Natural killer cell (primary cell): Measurements from ENCODE around the gene SMAD7. TPM values are rescaled to one million over a fixed set of nuclear protein-coding genes. Genes with fewer than 3 reads are reported as not detected.
A peak's percentile ranks its signal among the peaks of the same experiment; 100 is the strongest.

Source experiments
- ATAC-seq, 3 donors: fragments of 150-1000 bp in 2 of 3; fragments of 200-7000 bp in 1 of 3; cut with Tn5 transposase; 1 replicate in 1 of 3; 2 replicates in 2 of 3; pipeline ENCODE4 v1.10.0; 2021; ENCODE audit warnings: mild to moderate bottlenecking in 2 of 3, moderate library complexity in 2 of 3
- DNase-seq, 2 donors: peaks; one replicate each; pipeline versions ENCODE4 v3.0.0 to v3.0.0-alpha.2; 2013 to 2021; ENCODE audit warnings: mixed read lengths in 1 of 2
- H3K27ac ChIP-seq: one replicate; pipeline ENCODE4 v1.5.1; 2013; ENCODE audit warnings: mild to moderate bottlenecking, low read length
- H3K27me3 ChIP-seq: one replicate; pipeline ENCODE4 v1.6.1; 2013; ENCODE audit warnings: low read length; ENCODE audit not compliant: control insufficient read depth, insufficient read depth
- H3K36me3 ChIP-seq: one replicate; pipeline ENCODE4 v1.6.1; 2013; ENCODE audit warnings: low read length; ENCODE audit not compliant: control insufficient read depth, insufficient read depth
- H3K4me1 ChIP-seq: one replicate; pipeline ENCODE4 v1.6.1; 2013; ENCODE audit warnings: low read length; ENCODE audit not compliant: control insufficient read depth, insufficient read depth
- H3K4me3 ChIP-seq: one replicate; pipeline ENCODE4 v1.5.1; 2013; ENCODE audit warnings: low read length
- H3K9me3 ChIP-seq: one replicate; pipeline ENCODE4 v1.6.1; 2013; ENCODE audit warnings: low read length; ENCODE audit not compliant: control insufficient read depth, insufficient read depth
- H3K27ac Mint-ChIP-seq, 2 donors: one replicate each; pipeline ENCODE4 v1.8.0; 2022; ENCODE audit warnings: mild to moderate bottlenecking in 2 of 2, mixed read lengths in 2 of 2, moderate library complexity in 1 of 2
- H3K27me3 Mint-ChIP-seq, 2 donors: one replicate each; pipeline ENCODE4 v1.8.0; 2022; ENCODE audit warnings: low read depth in 2 of 2, mixed read lengths in 2 of 2
- H3K36me3 Mint-ChIP-seq: one replicate; pipeline ENCODE4 v1.8.0; 2022; ENCODE audit warnings: mixed read lengths
- H3K4me1 Mint-ChIP-seq, 2 donors: one replicate each; pipeline ENCODE4 v1.8.0; 2022; ENCODE audit warnings: mixed read lengths in 2 of 2
- H3K4me3 Mint-ChIP-seq: one replicate; pipeline ENCODE4 v1.8.0; 2022; ENCODE audit warnings: mild to moderate bottlenecking, moderate library complexity, mixed read lengths
- H3K9me3 Mint-ChIP-seq, 2 donors: one replicate each; pipeline ENCODE4 v1.8.0; 2022; ENCODE audit warnings: mixed read lengths in 2 of 2
- WGBS: methylation state at CpG from one replicate; pipeline ENCODE4 v1.1.7; 2013; ENCODE audit warnings: missing lambda C conversion rate; ENCODE audit not compliant: insufficient coverage; 5-methylcytosine and 5-hydroxymethylcytosine counted together
- intact Hi-C: fragments of 100-400 bp; cut with micrococcal nuclease; formaldehyde crosslinking; loops from one replicate; pipeline ENCODE4 v1.14.2; 2022
- total RNA-seq, 4 donors: library from RNA; stranded (reverse); fragments of 120-200 nt in 1 of 4; gene quantifications; one replicate each; pipeline versions ENCODE4 v1.2.3 to v1.2.4, GENCODE V29; 2013 to 2022
- TF ChIP-seq, protein P1 (sequence below): fragments of 200-600 bp; IDR thresholded peaks from one replicate; pipeline ENCODE4 v1.8.0; 2022; ENCODE audit warnings: antibody characterized with exemption

The SMAD7 gene
- total RNA-seq, 3 donors from 2014 or later (not counting 1 experiment from before 2014, with no cell fraction given) = 127 to 204 (median 182) TPM

DNA sequence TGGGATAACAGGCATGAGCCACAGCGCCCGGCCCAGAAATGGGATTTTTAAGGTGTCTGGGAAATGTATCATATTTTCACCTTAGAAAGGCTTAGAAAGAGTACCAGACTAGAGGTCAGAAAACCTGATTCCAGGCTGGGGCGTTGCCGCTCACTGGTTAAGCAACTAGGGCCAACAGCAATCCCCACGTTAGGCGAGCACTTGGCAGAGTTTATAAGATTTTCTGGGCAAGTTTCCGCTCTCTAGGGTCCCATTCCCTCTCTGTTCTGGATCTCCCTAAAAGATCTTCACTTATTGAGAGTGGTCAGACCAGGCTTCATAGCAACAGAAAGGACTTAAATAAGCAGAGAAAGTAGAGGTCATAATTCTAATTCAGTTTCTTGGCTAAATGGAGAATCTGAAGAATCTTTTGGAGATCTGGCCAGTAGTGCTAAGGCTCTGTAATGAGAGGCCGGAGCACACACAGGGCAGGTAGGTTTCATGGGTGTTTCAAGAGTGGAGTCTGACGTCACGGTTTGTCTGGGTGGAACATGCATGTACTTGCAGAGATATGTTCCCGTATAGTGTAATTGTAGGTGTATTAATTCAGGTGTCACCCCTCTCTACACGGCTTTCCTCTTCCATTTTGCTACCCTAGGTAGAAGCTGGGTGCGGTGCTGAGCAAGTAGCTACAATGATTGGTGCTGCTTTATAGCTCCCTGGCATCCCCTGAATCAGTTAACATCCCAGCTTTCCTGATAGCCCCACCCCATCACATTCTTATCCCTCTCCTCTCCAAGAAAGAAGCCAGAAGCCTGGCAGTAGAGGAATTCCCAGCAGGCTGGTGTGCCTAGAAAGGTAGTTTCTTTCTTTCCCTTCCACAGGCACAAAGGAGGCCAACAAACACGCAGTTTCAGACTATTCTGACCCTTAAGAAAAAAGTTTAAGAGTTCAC, 4.4 kb upstream of the SMAD7 start:
- peaks cover 10% of the 10 kb centered on the region for H3K4me1 ChIP-seq
- H3K4me3 Mint-ChIP-seq = peak overlapping the region; percentile 13
- TF ChIP-seq, protein P1, sequence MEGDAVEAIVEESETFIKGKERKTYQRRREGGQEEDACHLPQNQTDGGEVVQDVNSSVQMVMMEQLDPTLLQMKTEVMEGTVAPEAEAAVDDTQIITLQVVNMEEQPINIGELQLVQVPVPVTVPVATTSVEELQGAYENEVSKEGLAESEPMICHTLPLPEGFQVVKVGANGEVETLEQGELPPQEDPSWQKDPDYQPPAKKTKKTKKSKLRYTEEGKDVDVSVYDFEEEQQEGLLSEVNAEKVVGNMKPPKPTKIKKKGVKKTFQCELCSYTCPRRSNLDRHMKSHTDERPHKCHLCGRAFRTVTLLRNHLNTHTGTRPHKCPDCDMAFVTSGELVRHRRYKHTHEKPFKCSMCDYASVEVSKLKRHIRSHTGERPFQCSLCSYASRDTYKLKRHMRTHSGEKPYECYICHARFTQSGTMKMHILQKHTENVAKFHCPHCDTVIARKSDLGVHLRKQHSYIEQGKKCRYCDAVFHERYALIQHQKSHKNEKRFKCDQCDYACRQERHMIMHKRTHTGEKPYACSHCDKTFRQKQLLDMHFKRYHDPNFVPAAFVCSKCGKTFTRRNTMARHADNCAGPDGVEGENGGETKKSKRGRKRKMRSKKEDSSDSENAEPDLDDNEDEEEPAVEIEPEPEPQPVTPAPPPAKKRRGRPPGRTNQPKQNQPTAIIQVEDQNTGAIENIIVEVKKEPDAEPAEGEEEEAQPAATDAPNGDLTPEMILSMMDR = no peak
- peak overlapping the region in 1 of 2 donors; percentile 59 for H3K27ac Mint-ChIP-seq
- peak overlapping the region; percentile 11 for H3K27ac ChIP-seq
- 96% methylated on average over 14 of the region's 14 CpGs for WGBS
- H3K36me3 Mint-ChIP-seq = no peaks in the 10 kb centered on the region
- H3K4me3 ChIP-seq = no peak overlapping the region
- no peaks in the 10 kb centered on the region for H3K9me3 Mint-ChIP-seq
- DNase-seq = peak in 1 of 2 donors; percentile 21
- H3K36me3 ChIP-seq = no peaks in the 10 kb centered on the region
- H3K4me1 Mint-ChIP-seq = peaks cover 18 to 20% of the 10 kb centered on the region in 2 donors
- ATAC-seq = no peak
- H3K27me3 ChIP-seq = no peaks in the 10 kb centered on the region
- intact Hi-C loops = no loop called here
- H3K27me3 Mint-ChIP-seq = peaks cover 0 to 3% of the 10 kb centered on the region in 2 donors
- H3K9me3 ChIP-seq = no peaks in the 10 kb centered on the region

DNA sequence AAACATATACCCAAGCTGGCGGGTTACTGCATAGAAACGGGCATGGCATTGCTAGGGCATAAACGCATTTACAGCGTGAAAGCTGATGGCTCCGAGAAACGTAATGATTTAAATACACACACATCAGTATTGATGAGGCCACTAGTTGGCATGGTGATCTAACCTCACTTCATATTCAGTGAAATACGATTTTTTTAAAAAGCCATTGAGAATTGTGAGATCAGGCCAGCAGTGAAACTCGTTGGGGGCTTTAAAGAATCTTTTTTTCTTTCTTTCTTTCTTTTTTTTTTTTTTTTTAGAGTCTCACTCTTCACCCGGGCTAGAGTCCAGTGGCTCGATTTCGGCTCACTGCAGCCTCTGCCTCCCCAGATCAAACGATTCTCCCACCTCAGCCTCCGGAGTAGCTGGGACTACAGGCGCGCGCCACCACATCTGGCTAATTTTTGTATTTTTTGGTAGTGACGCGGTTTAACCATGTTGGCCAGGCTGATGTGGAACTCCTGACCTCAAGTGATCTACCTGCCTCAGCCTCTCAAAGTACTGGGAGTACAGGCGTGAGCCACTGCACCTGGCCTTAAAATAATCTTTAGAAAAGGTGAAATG, 2.4 kb upstream of the SMAD7 start:
- H3K4me3 ChIP-seq = peak overlapping the region; percentile 85
- no peaks in the 10 kb centered on the region for H3K36me3 ChIP-seq
- Mint-ChIP-seq H3K27ac (peak overlapping the region; percentile 95 to 99), H3K9me3 (no peaks in the 10 kb centered on the region), H3K4me3 (peak overlapping the region; percentile 100), H3K36me3 (peaks cover 2% of the 10 kb centered on the region), H3K4me1 (peaks cover 24 to 29% of the 10 kb centered on the region in 2 donors), H3K27me3 (no peaks in the 10 kb centered on the region)
- intact Hi-C loops = loop anchor here (2.0 kb wide), 1 partner anchor 534 kb away; the partner anchor contains the start of gene C18orf32
- H3K27me3 ChIP-seq = no peaks in the 10 kb centered on the region
- ATAC-seq (no peak), DNase-seq (peak in 1 of 2 donors; percentile 75)
- peak overlapping the region; percentile 97 for H3K27ac ChIP-seq
- no peaks in the 10 kb centered on the region for H3K9me3 ChIP-seq
- H3K4me1 ChIP-seq = peaks cover 15% of the 10 kb centered on the region
- WGBS = 72% methylated on average over 14 of the region's 19 CpGs
- TF ChIP-seq, protein P1 = no peak

DNA sequence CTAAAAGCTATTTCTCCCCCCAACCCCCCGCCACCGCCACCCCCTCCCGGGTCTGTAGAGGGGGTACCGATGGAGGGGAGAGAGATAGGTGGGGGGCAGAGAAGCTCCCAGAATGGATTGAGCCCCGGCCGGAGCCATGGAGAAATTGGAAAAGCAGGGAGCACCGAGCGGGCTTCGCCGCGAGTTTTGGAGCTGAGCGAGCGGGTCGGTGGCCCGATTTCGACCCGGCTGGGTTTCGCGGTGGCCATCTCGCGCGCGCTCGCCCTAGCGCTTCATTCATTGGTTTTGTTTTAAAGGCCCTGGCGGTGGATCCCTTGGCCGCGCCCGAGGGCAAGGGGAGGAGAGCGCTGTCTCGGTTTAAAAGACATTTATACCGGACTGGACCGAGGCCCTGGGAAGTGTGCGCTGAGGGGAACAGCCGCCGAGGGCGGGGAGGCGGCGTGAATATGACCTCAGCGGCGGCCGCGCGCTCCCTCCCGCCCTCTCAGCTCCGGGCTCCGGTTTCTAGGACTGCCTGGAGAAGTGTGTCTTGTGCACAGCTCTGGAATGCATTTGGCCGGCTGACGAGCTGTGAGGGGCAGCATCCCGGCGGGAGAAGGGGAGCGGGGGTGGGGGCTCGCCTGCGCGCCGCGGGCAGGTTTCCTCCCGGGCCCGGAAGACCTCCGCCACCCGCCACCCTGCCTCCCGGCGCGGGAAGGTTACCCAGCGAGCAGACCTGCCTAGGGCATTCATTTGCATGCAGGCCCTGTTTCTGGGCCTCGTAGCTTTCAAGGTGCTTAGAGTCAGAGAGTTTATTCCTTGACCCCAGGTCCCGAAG, 1.7 kb upstream of the SMAD7 start:
- ATAC-seq (peak; percentile 36 to 52 (median 37)), DNase-seq (peak; percentile 69 to 75)
- H3K27ac Mint-ChIP-seq = peak overlapping the region; percentile 95 to 99
- H3K9me3 Mint-ChIP-seq = no peaks in the 10 kb centered on the region
- under 1% methylated on average over 64 of the region's 67 CpGs for WGBS
- Histone ChIP-seq H3K9me3 (no peaks in the 10 kb centered on the region), H3K27ac (peak overlapping the region; percentile 97), H3K4me1 (peaks cover 22% of the 10 kb centered on the region), H3K27me3 (no peaks in the 10 kb centered on the region), H3K4me3 (peak overlapping the region; percentile 85), H3K36me3 (peaks cover under 1% of the 10 kb centered on the region)
- peaks cover 31 to 36% of the 10 kb centered on the region in 2 donors for H3K4me1 Mint-ChIP-seq
- peak overlapping the region; percentile 100 for H3K4me3 Mint-ChIP-seq
- TF ChIP-seq, protein P1 = peak; percentile 13
- H3K36me3 Mint-ChIP-seq = peaks cover 9% of the 10 kb centered on the region
- H3K27me3 Mint-ChIP-seq = no peaks in the 10 kb centered on the region
- intact Hi-C loops = loop anchor here (2.0 kb wide), 1 partner anchor 534 kb away; the partner anchor contains the start of gene C18orf32
